Ramos (cell line): ENCODE results near the gene MKNK2.

Experiments used
- in situ Hi-C: fragments of 300-500 bp; cut with MboI; formaldehyde crosslinking; loops from one replicate; pipeline ENCODE4 v1.14.3; 2022; ENCODE audit warnings: low sequenced_read_pairs; ENCODE audit not compliant: unreplicated experiment

MKNK2 gene

GRCh38 chr19:2050991-2051772 lies at the start of gene MKNK2:
Gene MKNK2 (minus strand): TSS chr19:2051244. CDS start chr19:2050851, 393 bp downstream.
- in situ Hi-C loops = no loop called here

GRCh38 chr19:2100719-2101061 lies 49.6 kb upstream of the MKNK2 start:
- in situ Hi-C loops = no loop called here

- in situ Hi-C loops = loop anchor here (25.0 kb wide), 1 partner anchor 438 kb away; the partner anchor contains the start of gene TCF3
Measured at GRCh38 chr19:2099937-2100718, 49.1 kb upstream of the MKNK2 start.

- in situ Hi-C loops = loop anchor here (25.0 kb wide), 1 partner anchor 437 kb away; the partner anchor contains the start of gene TCF3
Measured at GRCh38 chr19:2099054-2099501, 48.0 kb upstream of the MKNK2 start.

- in situ Hi-C loops = loop anchor here (25.0 kb wide), 1 partner anchor 436 kb away; the partner anchor contains the start of gene TCF3
Measured at GRCh38 chr19:2097886-2098327, 46.9 kb upstream of the MKNK2 start.

GRCh38 chr19:2097203-2097885 lies 46.3 kb upstream of the MKNK2 start:
- in situ Hi-C loops = loop anchor here (25.0 kb wide), 1 partner anchor 435 kb away; the partner anchor contains the start of gene TCF3

- in situ Hi-C loops = loop anchor here (25.0 kb wide), 1 partner anchor 434 kb away; the partner anchor contains the start of gene TCF3
Measured at GRCh38 chr19:2096480-2097202, 45.6 kb upstream of the MKNK2 start, which contains the start of gene IZUMO4. Gene IZUMO4 (plus strand): TSS chr19:2096915. CDS start chr19:2096946, 31 bp downstream.

- in situ Hi-C loops = loop anchor here (25.0 kb wide), 1 partner anchor 434 kb away; the partner anchor contains the start of gene TCF3
Measured at GRCh38 chr19:2096034-2096479, 45.0 kb upstream of the MKNK2 start, which contains the start of gene MOB3A. Gene MOB3A (minus strand): TSS chr19:2096326. CDS start chr19:2078560, 17,766 bp downstream.

- in situ Hi-C loops = loop anchor here (25.0 kb wide), 1 partner anchor 430 kb away; the partner anchor contains the start of gene TCF3
Measured at GRCh38 chr19:2091926-2092525, 41.0 kb upstream of the MKNK2 start.

GRCh38 chr19:2089727-2090053 lies 38.6 kb upstream of the MKNK2 start:
- in situ Hi-C loops = loop anchor here (10.0 to 25.0 kb wide), 2 partner anchors 427 to 535 kb away; partner anchors contain the start of gene TCF3

GRCh38 chr19:2089001-2089711 lies 38.1 kb upstream of the MKNK2 start:
- in situ Hi-C loops = loop anchor here (10.0 to 25.0 kb wide), 2 partner anchors 427 to 536 kb away; partner anchors contain the start of gene TCF3

GRCh38 chr19:2087621-2088100 lies 36.6 kb upstream of the MKNK2 start:
- in situ Hi-C loops = loop anchor here (10.0 to 25.0 kb wide), 2 partner anchors 425 to 537 kb away; partner anchors contain the start of gene TCF3

- in situ Hi-C loops = loop anchor here (10.0 to 25.0 kb wide), 2 partner anchors 425 to 538 kb away; partner anchors contain the start of gene TCF3
Measured at GRCh38 chr19:2086695-2087620, 35.9 kb upstream of the MKNK2 start.

- in situ Hi-C loops = loop anchor here (10.0 to 25.0 kb wide), 2 partner anchors 423 to 540 kb away; partner anchors contain the start of gene TCF3
Measured at GRCh38 chr19:2084993-2085720, 34.1 kb upstream of the MKNK2 start.

GRCh38 chr19:2083174-2083854 lies 32.3 kb upstream of the MKNK2 start:
- in situ Hi-C loops = loop anchor here (10.0 to 25.0 kb wide), 2 partner anchors 421 to 541 kb away; partner anchors contain the start of gene TCF3
